Fibroblast of lung (primary cell): Measurements from ENCODE around the gene ZNF521.

Source experiments
- EZH2 ChIP-seq: IDR thresholded peaks from 2 replicates; pipeline ENCODE4 v1.5.1; 2012; ENCODE audit warnings: low read length, control low read depth, mild to moderate bottlenecking; ENCODE audit errors: missing control alignments
- TF ChIP-seq, protein P1 (sequence below), 2 donors: IDR thresholded peaks in 1 of 2; conservative IDR thresholded peaks in 1 of 2; 1 replicate in 1 of 2; 2 replicates in 1 of 2; pipeline ENCODE4 v1.5.1; 2011 to 2012; ENCODE audit warnings: low read length in 2 of 2, control low read depth in 1 of 2, inconsistent platforms in 1 of 2, low read depth in 1 of 2, mild to moderate bottlenecking in 1 of 2

- TF ChIP-seq, protein P1, sequence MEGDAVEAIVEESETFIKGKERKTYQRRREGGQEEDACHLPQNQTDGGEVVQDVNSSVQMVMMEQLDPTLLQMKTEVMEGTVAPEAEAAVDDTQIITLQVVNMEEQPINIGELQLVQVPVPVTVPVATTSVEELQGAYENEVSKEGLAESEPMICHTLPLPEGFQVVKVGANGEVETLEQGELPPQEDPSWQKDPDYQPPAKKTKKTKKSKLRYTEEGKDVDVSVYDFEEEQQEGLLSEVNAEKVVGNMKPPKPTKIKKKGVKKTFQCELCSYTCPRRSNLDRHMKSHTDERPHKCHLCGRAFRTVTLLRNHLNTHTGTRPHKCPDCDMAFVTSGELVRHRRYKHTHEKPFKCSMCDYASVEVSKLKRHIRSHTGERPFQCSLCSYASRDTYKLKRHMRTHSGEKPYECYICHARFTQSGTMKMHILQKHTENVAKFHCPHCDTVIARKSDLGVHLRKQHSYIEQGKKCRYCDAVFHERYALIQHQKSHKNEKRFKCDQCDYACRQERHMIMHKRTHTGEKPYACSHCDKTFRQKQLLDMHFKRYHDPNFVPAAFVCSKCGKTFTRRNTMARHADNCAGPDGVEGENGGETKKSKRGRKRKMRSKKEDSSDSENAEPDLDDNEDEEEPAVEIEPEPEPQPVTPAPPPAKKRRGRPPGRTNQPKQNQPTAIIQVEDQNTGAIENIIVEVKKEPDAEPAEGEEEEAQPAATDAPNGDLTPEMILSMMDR (conservative IDR thresholded peaks at IDR 0.05 in 1 of 2, IDR thresholded peaks at IDR 0.05 in 1 of 2; ENCODE audit: low read depth in 1 of 2, low read length in 2 of 2), result no peak
- TF ChIP-seq EZH2, result no peak
These were observed 12.8 kb upstream of the ZNF521 start for GRCh38 chr18:25364732-25365131.
